Stimulated activated CD8-positive, alpha-beta memory T cell treated with anti-CD3 and anti-CD28 coated beads, Interleukin-2, amount 100 ng/mL, for 48 hours (primary cell): ENCODE results near the gene CLASP1.

ENCODE experiments used
- DNase-seq, 2 donors: peaks; one replicate each; pipeline ENCODE4 v3.0.0-alpha.2; 2020; ENCODE audit warnings: low read depth in 2 of 2

CLASP1 gene

GRCh38 chr2:121427187-121427689 lies 222.0 kb downstream of the CLASP1 start:
- no peak for DNase-seq

- no peak for DNase-seq
Measured at GRCh38 chr2:121420486-121420885, 228.8 kb downstream of the CLASP1 start.

GRCh38 chr2:121419081-121419699 lies 230.1 kb downstream of the CLASP1 start:
- DNase-seq, result no peak

GRCh38 chr2:121418494-121419058 lies 230.7 kb downstream of the CLASP1 start:
- DNase-seq, result no peak

GRCh38 chr2:121417826-121418225 lies 231.4 kb downstream of the CLASP1 start:
- no peak for DNase-seq

- no peak for DNase-seq
Measured at GRCh38 chr2:121415727-121416126, 233.5 kb downstream of the CLASP1 start.

GRCh38 chr2:121412349-121412748 lies 236.9 kb downstream of the CLASP1 start:
- no peak for DNase-seq

- no peak for DNase-seq
Measured at GRCh38 chr2:121409966-121410365, 239.3 kb downstream of the CLASP1 start.

- no peak for DNase-seq
Measured at GRCh38 chr2:121409388-121409787, 239.9 kb downstream of the CLASP1 start.

- DNase-seq, result no peak
Measured at GRCh38 chr2:121408641-121409040, 240.6 kb downstream of the CLASP1 start.

GRCh38 chr2:121405233-121405632 lies 244.0 kb downstream of the CLASP1 start:
- DNase-seq, result no peak

- no peak for DNase-seq
Measured at GRCh38 chr2:121400201-121400600, 249.1 kb downstream of the CLASP1 start.

- DNase-seq, result no peak
Measured at GRCh38 chr2:121398853-121399252, 250.4 kb downstream of the CLASP1 start.

GRCh38 chr2:121390082-121390692 lies 259.1 kb downstream of the CLASP1 start:
- no peak for DNase-seq

- no peak for DNase-seq
Measured at GRCh38 chr2:121388371-121388770, 260.9 kb downstream of the CLASP1 start.

- DNase-seq, result no peak
Measured at GRCh38 chr2:121387591-121388325, 261.5 kb downstream of the CLASP1 start.

GRCh38 chr2:121386707-121387106 lies 262.6 kb downstream of the CLASP1 start:
- DNase-seq, result no peak

- no peak for DNase-seq
Measured at GRCh38 chr2:121386102-121386501, 263.2 kb downstream of the CLASP1 start.

- no peak for DNase-seq
Measured at GRCh38 chr2:121382744-121383143, 266.5 kb downstream of the CLASP1 start.

GRCh38 chr2:121377646-121378045 lies 271.6 kb downstream of the CLASP1 start:
- no peak for DNase-seq

- DNase-seq, result no peak
Measured at GRCh38 chr2:121376535-121377250, 272.6 kb downstream of the CLASP1 start.

GRCh38 chr2:121375621-121376159 lies 273.6 kb downstream of the CLASP1 start:
- DNase-seq, result no peak
